HL-60/S4 (cell line): ENCODE results near the gene REPS1.

Experiments used
- in situ Hi-C: fragments of 300-500 bp; cut with MboI; formaldehyde crosslinking; loops from 2 replicates; pipeline ENCODE4 v1.14.3; 2022; ENCODE audit warnings: low sequenced_read_pairs

The REPS1 gene

DNA sequence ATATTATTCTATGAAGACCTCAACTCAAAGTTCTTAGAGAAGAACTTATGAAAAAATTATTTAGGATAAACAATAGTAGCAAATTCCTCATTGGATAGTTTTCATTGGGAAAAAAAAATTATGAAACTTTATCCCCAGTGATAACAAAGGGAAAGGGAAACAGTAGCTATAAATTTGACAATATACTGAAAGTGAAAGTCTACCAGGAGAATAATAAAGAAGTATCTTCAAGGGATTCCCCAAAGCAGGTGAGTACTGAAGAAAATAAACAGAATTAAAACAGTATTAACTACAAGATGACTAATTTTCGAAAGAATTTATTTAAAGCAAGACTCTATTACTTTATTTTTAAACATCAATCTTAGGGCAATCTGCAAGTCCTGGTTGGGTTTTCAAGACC lies 56.4 kb downstream of the REPS1 start:
- in situ Hi-C loops, result no loop called here

DNA sequence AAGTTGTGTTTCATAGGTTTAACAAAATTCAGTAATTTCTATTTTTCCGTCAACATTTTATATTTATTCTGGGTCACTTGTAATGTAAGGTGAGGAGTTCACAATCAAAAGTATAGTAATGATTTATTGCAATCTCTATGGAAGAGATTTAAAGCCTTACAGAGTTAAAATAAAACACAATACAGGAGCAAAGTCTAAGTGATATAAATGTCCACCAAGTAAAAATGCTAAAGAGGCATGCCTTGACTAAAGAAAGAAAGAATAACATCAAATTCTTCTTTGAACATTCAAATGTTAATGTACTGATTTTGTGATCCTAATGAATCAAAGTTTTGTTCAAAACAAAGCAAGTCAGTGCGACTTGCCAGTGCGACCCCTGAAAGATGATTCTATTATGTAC lies 61.5 kb downstream of the REPS1 start:
- in situ Hi-C loops, result no loop called here

- in situ Hi-C loops, result no loop called here
Measured at GRCh38 chr6:138925806-138926205, 62.2 kb downstream of the REPS1 start.

- in situ Hi-C loops, result no loop called here
Measured at GRCh38 chr6:138923561-138923960, 64.5 kb downstream of the REPS1 start.

- in situ Hi-C loops, result no loop called here
Measured at GRCh38 chr6:138920906-138921305, 67.1 kb downstream of the REPS1 start.

- in situ Hi-C loops, result no loop called here
Measured at GRCh38 chr6:138914701-138915100, 73.4 kb downstream of the REPS1 start.

- in situ Hi-C loops, result no loop called here
Measured at GRCh38 chr6:138912308-138912707, 75.7 kb downstream of the REPS1 start.

GRCh38 chr6:138909975-138910374 lies 78.1 kb downstream of the REPS1 start:
- in situ Hi-C loops, result no loop called here

- in situ Hi-C loops, result no loop called here
Measured at GRCh38 chr6:138909511-138909910, 78.5 kb downstream of the REPS1 start.

DNA sequence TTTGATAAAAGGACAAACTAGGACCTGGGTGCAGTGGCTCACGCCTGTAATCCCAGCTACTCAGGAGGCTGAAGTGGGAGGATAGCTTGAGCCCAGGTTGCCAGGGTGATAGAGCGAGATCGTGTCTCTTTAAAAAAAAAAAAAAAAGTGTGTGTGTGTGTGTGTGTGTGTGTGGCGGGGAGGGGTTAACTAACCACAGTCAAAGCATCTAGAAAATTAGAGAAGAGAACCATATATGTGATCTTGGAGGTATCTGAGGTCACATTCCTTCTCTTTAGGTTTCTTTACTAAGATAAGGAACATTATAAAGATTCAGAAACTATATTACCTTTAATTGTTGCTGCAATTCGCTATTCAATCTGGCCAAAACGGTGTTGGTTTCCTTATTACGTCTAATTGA lies 80.9 kb downstream of the REPS1 start:
- in situ Hi-C loops, result no loop called here

- in situ Hi-C loops, result no loop called here
Measured at GRCh38 chr6:138897031-138897430, 91.0 kb downstream of the REPS1 start.

GRCh38 chr6:138896104-138896756 lies 91.8 kb downstream of the REPS1 start:
- in situ Hi-C loops, result no loop called here

GRCh38 chr6:138891255-138891986 lies 96.6 kb downstream of the REPS1 start:
- in situ Hi-C loops, result no loop called here

- in situ Hi-C loops, result no loop called here
Measured at GRCh38 chr6:138885156-138885819, 102.8 kb downstream of the REPS1 start.

DNA sequence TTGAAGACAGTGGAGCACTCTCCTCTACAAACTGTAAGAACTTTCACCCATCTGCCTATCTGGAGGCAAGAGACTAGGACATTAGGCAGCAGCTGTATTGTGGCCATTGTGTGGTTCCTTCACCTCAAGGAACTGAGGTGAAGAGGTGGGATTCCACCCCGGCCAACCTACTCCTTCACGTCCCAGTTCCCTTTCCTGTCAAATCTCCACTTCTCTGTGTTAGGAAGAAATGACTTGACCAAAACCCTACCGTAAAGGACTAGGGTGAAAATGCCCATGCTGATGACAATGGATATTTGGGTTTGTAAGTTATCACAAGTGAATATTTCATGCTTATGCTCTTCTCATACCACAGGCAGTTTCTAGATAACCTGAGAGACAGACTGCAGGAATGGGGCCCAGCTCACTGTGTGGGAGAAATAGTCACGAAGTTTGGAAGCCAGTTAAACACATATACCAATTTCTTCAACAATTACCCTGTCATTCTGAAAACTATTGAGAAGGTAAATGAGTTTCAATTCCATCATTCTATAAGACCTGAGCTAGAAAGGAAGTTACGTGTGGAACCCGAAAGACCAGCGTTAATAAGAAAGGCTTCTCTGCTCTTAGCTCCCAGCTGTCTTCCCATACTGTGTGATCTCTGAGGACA lies 105.6 kb downstream of the REPS1 start:
- in situ Hi-C loops, result no loop called here

- in situ Hi-C loops, result no loop called here
Measured at GRCh38 chr6:138873191-138873590, 114.9 kb downstream of the REPS1 start.

DNA sequence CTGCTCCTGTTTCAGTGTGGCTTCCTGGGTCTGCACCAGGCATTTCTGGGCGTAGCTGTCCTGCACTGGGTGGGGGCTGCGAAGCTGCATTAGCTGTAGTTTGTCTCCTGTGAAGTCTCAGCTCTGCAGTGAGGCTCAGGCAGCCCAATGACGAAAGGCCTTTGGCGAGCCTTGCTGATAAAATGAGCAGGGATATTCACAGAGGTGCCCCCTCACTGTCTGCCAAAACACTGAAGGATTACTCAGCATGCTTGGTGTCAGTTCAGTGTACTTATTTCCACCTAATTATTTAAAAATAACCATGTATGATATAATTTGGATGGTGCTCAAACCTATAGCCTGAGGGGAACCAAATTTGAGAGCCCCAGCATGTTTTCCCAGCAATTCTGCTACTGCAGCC lies 118.7 kb downstream of the REPS1 start:
- in situ Hi-C loops, result no loop called here

GRCh38 chr6:138868181-138868580 lies 119.9 kb downstream of the REPS1 start:
- in situ Hi-C loops, result no loop called here

GRCh38 chr6:138865480-138866109 lies 122.5 kb downstream of the REPS1 start:
- in situ Hi-C loops, result no loop called here

DNA sequence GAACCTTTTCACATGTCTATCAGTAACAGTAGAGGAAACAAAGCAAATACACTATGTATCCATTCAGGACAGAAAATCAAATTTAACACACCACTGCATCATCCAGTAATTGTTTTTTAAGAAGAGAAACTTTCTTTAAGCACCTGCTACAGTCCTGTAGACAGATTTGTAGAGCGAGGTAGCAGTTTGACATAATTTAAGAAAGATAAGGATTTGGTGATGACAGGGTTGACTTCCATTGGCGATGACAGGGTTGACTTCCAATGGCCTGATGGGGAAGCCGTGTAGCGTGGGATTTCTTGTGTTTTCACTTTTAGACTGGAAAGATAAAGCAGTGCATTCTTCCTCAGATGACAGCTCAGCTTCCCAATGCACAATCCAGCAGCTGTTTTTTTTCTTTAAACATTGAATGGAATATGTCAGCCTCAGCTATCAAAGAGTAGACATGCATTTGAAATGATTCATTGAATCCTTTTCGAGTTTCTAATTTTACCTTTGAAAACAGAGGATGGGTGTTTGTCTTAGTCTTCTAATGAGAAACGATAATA lies 123.6 kb downstream of the REPS1 start:
- in situ Hi-C loops, result no loop called here

GRCh38 chr6:138863321-138863720 lies 124.7 kb downstream of the REPS1 start:
- in situ Hi-C loops, result no loop called here
